GM21447 (cell line): ENCODE results near the gene TNS3.
"Not testable (repeated sequence)": the region's sequence is repeated elsewhere in the genome, so short reads cannot be mapped to it uniquely, and the experiment has no call there.

Source experiments
- ATAC-seq: cut with Tn5 transposase; IDR thresholded peaks from one replicate; pipeline ENCODE4 v1.9.1; 2021; ENCODE audit not compliant: unreplicated experiment

TNS3 gene

DNA sequence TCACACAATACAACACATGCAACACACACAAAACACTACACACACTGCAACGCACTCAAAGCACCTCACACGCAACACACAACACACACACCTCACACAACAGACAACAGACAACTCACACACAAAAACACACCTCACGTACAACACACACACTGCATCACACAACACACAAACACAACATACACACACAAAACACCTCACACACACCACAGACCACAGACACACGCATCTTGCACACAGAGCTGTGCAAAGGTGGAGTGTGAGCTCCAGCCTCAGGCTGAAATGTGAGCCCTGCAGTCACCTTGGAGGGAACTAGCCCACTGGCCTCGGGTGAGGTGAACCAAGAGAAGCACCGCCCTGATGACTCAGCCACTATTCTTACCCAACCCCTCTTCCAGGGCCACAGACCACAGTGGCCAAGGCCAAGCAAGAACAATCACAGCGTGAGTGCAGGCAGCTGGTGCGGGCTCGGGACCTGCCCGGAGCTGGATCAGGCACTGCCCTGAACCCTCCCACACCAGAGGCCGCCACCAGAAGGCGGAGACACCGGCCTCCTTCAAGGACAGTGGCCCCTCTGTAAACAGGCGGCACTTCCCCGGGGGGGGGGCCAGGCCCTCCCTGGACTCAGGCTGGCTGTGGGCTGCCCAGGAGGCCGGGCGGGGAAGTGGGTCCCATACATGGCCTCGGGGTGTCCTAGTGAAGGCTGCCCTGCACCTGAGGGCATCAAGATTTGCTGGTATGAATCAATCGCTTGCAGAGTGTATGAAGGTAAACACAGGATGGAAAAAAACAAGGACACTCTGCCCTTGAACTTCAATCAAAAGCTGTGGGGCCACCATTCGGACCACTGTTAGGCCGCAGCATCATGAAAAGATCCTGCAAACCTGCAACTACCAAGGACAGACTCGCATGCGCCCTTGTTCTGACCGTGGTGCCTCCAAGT, 106.7 kb downstream of the TNS3 start:
- ATAC-seq = peak; percentile 87

DNA sequence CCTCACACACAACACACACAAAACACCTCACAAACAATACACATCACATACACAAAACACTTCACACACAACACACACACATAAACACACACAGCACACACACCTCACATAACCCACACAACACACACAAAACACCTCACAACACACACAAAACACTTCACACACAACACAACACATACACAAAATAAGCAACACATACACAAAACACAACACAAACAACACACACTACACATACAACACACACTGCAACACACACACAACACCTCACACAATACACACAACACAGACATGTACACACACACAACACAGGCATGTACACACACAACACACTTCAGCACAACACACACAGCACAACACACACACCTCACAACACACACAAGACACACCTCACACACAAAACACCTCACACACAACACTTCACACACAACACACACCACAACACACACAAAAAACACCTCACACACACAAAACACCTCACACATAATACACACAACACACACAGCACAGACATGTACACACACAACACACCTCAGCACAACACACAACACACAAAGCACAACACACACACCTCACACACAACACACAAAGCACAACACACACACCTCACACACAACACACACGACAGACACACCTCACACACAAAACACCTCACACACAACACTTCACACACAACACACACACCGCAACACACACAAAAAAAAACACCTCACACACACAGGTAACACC, 107.5 kb downstream of the TNS3 start:
- ATAC-seq = no peak

DNA sequence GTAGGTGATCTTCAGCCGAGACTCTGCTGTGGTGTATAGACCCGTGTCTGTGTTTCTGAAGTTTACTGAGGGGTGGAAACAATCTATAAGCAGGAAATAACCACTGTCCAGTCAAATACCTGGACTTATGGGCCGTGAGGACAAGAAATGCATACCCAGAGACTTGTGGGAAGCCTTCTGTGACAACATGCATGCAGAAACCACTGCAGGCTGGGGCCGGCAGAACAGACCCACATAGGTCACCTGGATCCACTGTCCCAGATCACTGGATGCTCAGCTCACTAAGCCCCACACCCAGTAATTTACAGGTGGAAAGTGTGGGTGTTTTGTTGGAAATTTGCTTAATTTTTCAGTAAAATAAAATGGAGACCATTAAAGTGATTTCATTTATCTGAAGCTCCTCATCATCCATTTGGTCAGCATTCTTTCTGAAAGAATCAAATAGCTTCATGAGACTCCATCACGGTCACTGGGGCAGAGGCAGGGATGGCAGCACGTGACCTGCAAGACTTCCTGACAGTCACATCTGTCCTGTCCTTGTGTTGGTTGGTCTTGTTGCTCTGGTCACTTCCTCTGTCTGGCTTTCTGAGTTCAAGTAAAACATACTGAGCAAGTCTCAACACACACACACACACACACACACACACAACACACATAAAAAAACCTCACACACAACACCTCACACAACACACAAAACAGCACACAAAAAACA, 108.3 kb downstream of the TNS3 start:
- no peak for ATAC-seq

DNA sequence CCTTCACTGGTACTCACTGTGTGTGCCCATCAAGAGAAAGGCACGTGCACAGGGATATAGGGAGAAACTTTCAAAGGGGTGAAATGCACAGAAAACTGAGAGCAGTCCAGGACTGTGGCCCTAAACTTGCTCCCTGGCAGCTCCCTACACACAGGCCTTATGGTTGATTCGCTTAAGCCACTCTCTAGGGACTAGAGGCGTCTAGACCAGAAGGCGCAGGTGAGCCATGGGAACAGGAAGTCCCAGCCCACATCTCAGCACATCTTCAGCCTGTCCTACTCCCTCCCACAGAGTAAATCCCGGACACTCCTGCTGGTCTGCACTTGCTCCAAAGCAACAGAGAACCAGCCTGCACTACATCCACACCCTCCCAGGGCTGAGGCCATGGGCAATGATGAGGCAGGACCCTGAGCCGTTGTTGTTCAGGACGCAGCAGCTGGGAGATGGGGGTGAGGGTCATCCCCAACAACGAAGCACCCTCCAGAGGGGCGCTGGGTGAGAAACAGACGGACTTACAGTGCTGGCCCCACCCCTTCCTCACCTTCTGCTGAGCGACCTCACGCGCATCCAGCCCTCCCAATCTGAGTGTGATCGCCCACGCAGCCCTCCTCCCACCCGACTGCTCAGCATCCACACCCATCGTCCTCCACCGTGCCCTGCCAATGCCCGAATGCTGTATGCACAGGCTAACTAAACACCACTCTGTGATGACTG, 109.3 kb downstream of the TNS3 start:
- ATAC-seq = no peak

DNA sequence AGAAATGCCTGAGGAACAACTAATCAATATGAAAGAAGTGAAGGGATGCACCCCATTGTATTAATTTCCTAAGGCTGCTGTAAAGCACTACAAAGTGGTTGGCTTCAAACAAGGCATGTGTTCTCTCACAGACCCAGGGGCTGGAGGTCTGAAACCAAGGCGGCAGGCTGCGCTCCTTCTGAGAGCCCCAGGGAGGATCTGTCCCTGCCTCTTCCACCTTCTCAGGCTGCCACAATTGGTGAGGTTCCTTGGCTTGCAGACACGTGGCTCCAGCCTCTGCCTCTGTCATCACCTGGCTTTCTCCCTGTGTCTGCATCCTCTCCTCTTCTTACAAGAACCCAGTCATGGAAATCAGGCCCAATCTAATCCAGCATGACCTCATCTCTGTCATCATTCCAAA, 110.1 kb downstream of the TNS3 start:
- ATAC-seq = no peak

DNA sequence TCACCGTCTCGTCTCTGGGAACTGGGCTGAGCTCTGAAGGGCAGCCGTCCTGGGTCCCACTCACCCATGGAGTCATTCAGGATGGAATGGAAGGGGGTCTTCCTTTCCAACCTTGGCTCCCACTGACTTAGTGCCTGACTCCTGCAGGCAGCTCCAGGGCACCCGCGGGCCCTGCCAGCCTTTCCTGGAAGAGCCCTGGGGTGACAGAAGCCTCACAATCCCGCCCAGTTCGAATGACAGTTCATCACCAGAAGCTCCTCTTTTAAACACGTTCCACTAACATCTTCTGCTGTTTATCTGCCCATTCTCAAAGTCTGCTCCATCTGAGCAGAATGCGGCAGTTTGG, 110.6 kb downstream of the TNS3 start:
- ATAC-seq = no peak

DNA sequence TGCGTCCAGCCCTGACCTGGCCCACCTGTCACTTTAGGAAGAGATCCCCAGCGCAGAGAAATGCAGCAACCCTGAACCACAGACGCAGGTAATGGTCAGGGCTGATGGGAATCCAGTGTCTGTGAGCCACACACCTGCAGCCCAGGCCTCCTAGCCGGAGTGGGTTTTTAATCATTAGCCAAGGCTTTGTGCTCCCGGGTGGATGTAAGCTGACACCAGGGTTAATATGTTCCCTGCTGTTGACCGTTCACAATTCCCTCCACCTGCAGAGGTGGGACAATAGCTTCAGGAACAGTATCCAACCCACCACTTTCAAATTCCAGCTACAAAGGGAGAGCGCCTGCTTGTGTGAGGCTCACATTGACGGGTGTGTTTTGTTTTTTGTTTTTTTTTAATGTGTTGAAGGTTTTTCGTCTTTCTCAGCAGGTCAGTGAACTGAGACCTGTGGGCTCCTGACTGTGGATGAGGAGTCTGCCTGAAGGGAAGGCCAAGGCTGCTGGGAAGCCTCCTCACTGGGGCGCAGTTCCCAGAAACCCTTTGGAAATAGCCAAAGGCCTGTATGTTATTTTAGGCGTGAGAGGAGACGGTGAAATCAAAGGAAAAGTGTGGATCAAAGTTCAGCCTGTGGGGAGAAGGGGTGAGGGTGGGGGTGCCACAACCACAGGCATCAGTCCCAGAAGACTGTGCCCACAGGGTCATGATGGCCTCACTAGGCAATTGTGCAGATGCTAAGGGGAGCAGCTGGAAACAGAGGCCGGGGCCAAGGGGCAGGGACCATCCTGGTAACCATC, 111.1 kb downstream of the TNS3 start:
- ATAC-seq = no peak

DNA sequence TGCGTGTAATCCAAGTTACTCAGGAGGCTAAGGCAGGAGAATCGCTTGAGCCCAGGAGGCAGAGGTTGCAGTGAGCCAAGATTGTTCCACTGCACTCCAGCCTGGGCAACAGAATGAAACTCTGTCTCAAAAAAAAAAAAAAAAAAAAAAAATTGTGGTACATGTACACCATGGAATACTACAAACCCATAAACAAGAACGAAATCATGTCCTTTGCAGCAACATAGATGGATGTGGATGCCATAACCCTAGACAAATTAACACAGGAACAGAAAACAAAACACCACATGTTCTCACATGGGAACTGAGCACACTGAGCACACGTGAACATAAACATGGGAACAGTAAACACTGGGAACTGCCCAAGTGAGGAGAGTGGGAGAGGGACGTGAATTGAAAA, 112.1 kb downstream of the TNS3 start:
- ATAC-seq = not testable (repeated sequence)

DNA sequence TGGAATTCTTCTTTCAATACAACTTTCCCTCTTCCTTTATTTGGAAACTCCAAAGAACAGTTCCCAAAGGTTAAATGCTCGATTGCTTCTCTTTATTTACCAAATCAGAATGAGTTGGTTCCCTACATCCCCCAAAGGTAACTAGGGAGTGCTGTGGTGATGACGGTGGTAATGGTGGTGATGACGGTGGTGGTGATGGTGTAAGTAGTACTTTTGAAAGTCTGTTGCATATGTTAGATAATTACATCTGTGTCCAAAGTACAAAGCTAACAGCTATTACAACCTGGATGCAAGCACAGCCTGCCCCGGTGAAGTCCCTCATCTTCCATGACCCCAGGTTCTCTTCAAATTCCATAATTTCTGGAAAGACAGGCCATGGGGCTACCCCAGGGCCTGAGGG, 115.1 kb downstream of the TNS3 start:
- no peak for ATAC-seq

DNA sequence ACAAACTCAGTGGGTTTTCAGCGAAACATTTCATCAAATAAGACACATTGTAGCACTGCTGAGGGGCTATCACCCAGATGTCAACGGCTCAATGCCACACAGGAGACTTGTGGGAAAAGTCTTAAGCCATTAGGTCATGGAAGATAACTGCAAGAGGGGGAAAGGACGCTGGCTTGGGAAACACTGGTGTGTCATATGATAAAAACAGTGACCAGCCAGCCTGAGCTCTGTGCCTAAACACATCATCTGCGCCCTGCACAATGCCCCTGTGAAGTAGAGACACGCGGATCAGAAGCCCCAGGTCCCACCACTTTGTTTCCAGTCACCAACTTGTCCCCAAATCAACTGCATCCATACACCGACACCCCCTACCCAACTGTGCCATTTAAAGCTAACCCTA, 116.7 kb downstream of the TNS3 start:
- ATAC-seq = no peak

DNA sequence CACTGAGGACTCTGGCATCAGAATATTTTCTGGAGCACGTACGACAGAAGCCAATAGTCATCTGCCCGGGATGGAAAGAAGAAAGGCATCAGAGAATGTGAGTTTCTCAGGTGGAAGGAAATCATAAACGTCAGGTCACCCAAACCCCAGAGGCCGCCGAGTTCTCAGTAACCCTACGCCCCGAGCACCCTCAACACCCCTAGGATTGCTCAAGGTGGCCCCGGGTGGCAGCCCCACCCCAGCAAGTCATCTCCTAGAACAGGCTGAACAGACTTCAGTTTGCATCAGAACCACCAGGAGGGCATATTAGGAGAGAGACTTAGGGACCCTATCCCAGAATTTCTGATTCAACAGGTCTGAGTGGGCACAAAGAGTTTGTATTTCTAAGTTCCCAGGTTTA, 117.6 kb downstream of the TNS3 start:
- no peak for ATAC-seq

DNA sequence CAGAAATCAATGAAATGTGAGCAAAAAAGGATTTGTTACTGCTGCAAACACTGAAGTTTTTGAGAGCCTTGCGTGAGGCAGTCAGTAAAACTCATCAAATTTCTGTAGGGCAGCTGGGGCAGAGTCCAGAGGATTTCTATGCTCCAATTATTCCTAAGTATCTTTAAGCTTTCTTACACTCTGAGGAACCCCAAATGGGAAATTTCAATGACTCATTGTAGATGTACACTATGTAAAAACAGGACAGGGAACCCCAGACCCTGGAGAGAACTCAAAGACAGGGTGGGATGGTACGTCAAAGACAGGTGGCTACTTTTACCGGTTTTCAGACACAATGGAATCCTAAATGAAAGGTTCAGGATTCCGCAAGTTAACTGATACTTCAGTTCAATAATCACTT, 120.2 kb downstream of the TNS3 start:
- no peak for ATAC-seq

DNA sequence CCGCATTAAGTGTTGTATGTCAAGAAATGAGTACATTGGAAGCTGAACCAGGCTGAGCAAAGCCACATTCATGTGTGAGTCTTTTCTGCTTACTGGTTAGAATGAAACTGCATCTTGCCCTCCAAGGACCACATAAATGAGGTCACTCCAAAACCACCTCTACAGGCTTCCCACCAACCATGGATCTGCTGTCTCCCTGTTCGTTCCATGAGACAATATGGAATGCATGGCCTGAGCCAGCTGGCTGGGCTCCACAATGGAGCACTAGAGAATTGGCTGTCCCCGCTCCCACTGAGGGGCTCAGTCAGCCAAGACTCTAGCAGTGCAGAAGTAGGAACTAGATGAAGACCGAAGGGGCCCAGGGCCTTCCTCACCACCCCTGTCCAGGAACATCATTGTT, 120.8 kb downstream of the TNS3 start:
- ATAC-seq = no peak

DNA sequence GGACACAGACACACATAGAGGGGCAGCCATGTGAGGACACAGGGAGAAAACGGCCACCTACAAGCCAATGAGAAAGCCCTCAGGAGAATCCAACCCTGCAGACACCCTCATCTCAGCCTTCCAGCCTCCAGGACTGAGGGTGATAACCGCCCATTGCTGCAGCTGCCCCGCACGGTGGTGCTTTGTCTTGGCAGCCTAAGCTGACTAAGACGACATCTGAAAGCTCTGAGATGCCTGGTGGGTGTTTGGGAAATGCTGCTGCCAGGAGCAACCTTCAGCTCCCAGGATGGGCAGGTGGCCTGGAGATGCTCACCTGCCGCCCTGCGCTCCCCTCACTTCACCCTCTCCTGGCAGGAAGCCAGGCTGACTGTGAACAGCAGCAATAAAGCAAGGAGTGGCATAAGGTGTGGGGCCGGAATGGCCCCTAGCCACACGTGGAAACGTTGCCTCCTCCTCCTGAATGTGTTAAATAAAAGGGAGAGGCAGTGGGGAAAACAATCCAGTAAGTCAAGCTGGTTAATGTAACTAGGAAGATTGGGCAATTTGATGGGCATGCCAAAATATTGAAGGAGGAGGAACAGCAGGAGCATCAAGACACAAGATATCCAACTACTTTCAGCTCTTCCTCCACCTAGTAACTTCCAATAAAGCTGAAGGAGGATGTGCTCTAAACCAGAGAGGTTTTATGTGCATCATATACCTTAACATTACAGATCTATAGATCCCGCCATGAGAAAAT, 121.5 kb downstream of the TNS3 start:
- no peak for ATAC-seq

DNA sequence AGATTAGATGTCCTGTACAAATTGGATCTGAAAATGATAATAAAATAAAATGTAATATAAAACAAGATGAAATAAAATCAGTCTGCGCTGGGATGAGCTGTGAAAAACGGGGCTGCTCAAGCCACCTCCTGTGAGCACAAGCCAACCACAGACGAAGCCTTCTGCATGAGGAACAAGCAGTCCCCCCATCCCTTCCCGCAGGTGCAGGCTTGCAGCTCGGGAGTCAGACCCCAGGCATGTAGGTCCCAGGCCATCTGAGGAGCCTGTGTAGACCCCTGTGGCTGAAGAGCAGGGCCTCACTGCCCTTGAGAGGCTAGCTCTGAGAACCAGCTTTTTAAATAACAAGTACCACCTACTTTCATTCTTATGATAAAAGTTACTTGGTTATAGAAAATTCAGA, 123.4 kb downstream of the TNS3 start:
- ATAC-seq = no peak

DNA sequence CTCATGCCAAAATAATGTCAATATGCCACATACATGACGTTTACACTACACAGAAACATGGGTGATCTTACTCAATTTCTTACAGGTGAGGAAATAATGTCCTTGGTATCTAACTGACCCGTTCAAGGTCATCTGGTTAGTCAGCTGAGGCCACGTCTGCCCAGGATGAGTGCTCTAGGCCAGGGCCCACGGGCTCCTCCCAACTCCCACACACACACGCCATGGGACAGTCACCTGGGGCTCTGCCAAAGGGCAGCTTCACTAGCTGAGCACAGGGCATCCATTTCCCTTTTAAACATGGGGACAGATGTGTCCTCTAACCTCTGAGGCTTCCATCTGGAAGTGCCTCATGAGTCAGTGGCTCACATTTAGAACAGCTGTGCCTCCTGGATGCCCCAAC, 123.9 kb downstream of the TNS3 start:
- ATAC-seq = no peak

DNA sequence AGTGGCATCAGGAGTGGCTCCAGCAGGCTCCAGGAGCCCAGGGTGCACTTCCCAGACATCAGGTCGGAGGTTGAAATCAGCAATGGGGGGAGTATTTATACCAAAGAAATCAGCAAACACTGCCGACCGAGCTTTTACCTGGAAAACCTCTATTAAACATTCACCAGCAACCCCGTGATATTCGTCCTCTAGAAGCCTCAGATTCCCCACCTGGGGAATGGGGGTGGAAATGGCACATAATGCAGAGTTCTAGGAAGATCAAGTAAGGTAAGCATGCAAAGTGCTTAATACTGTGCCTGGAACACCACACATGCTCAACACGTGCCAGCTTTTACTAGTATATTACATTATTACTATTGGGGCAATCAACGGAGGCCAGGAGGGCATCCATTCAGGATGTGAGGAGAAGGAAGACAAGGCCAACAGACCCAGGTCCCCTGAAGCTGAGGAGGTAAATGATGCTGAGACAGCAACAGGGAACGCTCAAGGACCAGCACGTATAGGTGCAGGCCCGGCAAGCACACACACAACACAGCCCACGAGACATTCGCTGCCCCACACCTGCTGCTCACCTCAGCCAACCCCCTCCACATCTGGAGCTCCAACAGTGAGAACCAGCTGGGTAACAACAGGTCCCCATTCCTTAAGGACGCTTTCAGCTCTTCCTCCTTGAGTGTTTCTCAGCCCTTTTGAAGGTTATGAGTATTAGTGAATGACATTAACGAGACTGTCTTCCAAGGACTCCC, 125.5 kb downstream of the TNS3 start:
- no peak for ATAC-seq

DNA sequence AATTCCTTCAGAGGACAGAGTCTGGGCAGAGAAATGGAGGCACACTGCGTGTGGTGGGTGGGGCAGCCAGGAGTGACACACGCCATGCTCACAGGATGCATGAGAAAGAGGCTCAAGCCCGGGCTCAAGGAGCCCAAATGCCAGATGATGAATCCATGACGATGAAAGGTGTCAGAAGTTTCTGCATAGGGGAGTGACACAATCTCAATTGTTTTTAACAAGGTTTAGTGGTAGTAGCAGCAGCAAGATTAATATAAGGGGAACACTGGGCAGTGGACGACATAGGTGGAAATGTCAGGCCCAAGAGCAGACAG, 126.1 kb downstream of the TNS3 start:
- no peak for ATAC-seq
